Natural killer cell (primary cell): ENCODE data around the gene STARD3NL. TPM values are rescaled to one million over a fixed set of nuclear protein-coding genes. Genes with fewer than 3 reads are reported as not detected.
"Not testable (repeated sequence)": the region's sequence is repeated elsewhere in the genome, so short reads cannot be mapped to it uniquely, and the experiment has no call there.

Source experiments
- ATAC-seq, 3 donors: fragments of 150-1000 bp in 2 of 3; fragments of 200-7000 bp in 1 of 3; cut with Tn5 transposase; 1 replicate in 1 of 3; 2 replicates in 2 of 3; pipeline ENCODE4 v1.10.0; 2021; ENCODE audit warnings: mild to moderate bottlenecking in 2 of 3, moderate library complexity in 2 of 3
- DNase-seq, 2 donors: peaks; one replicate each; pipeline versions ENCODE4 v3.0.0 to v3.0.0-alpha.2; 2013 to 2021; ENCODE audit warnings: mixed read lengths in 1 of 2
- H3K27ac ChIP-seq: one replicate; pipeline ENCODE4 v1.5.1; 2013; ENCODE audit warnings: mild to moderate bottlenecking, low read length
- H3K27me3 ChIP-seq: one replicate; pipeline ENCODE4 v1.6.1; 2013; ENCODE audit warnings: low read length; ENCODE audit not compliant: control insufficient read depth, insufficient read depth
- H3K36me3 ChIP-seq: one replicate; pipeline ENCODE4 v1.6.1; 2013; ENCODE audit warnings: low read length; ENCODE audit not compliant: control insufficient read depth, insufficient read depth
- H3K4me1 ChIP-seq: one replicate; pipeline ENCODE4 v1.6.1; 2013; ENCODE audit warnings: low read length; ENCODE audit not compliant: control insufficient read depth, insufficient read depth
- H3K4me3 ChIP-seq: one replicate; pipeline ENCODE4 v1.5.1; 2013; ENCODE audit warnings: low read length
- H3K9me3 ChIP-seq: one replicate; pipeline ENCODE4 v1.6.1; 2013; ENCODE audit warnings: low read length; ENCODE audit not compliant: control insufficient read depth, insufficient read depth
- H3K27ac Mint-ChIP-seq, 2 donors: one replicate each; pipeline ENCODE4 v1.8.0; 2022; ENCODE audit warnings: mild to moderate bottlenecking in 2 of 2, mixed read lengths in 2 of 2, moderate library complexity in 1 of 2
- H3K27me3 Mint-ChIP-seq, 2 donors: one replicate each; pipeline ENCODE4 v1.8.0; 2022; ENCODE audit warnings: low read depth in 2 of 2, mixed read lengths in 2 of 2
- H3K36me3 Mint-ChIP-seq: one replicate; pipeline ENCODE4 v1.8.0; 2022; ENCODE audit warnings: mixed read lengths
- H3K4me1 Mint-ChIP-seq, 2 donors: one replicate each; pipeline ENCODE4 v1.8.0; 2022; ENCODE audit warnings: mixed read lengths in 2 of 2
- H3K4me3 Mint-ChIP-seq: one replicate; pipeline ENCODE4 v1.8.0; 2022; ENCODE audit warnings: mild to moderate bottlenecking, moderate library complexity, mixed read lengths
- H3K9me3 Mint-ChIP-seq, 2 donors: one replicate each; pipeline ENCODE4 v1.8.0; 2022; ENCODE audit warnings: mixed read lengths in 2 of 2
- WGBS: methylation state at CpG from one replicate; pipeline ENCODE4 v1.1.7; 2013; ENCODE audit warnings: missing lambda C conversion rate; ENCODE audit not compliant: insufficient coverage; 5-methylcytosine and 5-hydroxymethylcytosine counted together
- intact Hi-C: fragments of 100-400 bp; cut with micrococcal nuclease; formaldehyde crosslinking; loops from one replicate; pipeline ENCODE4 v1.14.2; 2022
- total RNA-seq, 4 donors: library from RNA; stranded (reverse); fragments of 120-200 nt in 1 of 4; gene quantifications; one replicate each; pipeline versions ENCODE4 v1.2.3 to v1.2.4, GENCODE V29; 2013 to 2022
- TF ChIP-seq, protein P1 (sequence below): fragments of 200-600 bp; IDR thresholded peaks from one replicate; pipeline ENCODE4 v1.8.0; 2022; ENCODE audit warnings: antibody characterized with exemption

STARD3NL gene
- total RNA-seq, 3 donors from 2014 or later (not counting 1 experiment from before 2014, with no cell fraction given) = 30.6 to 38.6 (median 38.3) TPM

DNA sequence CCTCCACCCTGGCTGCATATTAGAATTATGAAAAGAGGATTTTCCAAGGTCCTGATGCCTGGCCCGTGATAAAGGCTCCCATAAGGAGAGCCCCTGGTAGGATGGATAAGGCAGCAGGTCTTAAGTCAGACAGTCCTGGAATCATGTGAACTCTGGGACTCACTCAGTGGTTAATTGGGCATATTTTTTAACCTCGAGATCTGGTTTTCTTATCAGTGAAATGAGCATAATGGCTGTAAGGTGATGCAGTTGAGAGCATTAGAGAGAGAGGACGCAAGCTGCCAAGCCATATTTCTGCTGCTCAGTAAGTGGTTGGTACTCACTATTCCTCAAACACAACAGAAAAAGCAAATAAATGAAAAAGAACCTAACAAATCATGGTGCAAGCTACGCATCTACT is 57.6 kb downstream of the STARD3NL start:
- no peaks in the 10 kb centered on the region for H3K9me3 ChIP-seq
- H3K4me3 Mint-ChIP-seq = peak overlapping the region; percentile 73
- peaks cover 29% of the 10 kb centered on the region for H3K36me3 ChIP-seq
- no peaks in the 10 kb centered on the region for H3K27me3 Mint-ChIP-seq
- WGBS = 72% methylated on average over 4 of the region's 4 CpGs
- no peaks in the 10 kb centered on the region for H3K9me3 Mint-ChIP-seq
- peaks cover 7% of the 10 kb centered on the region for H3K36me3 Mint-ChIP-seq
- intact Hi-C loops = no loop called here
- DNase-seq (no peak), ATAC-seq (no peak)
- H3K27me3 ChIP-seq = no peaks in the 10 kb centered on the region
- H3K4me1 ChIP-seq = peaks cover 72% of the 10 kb centered on the region
- peaks cover 84 to 85% of the 10 kb centered on the region in 2 donors for H3K4me1 Mint-ChIP-seq
- TF ChIP-seq, protein P1, sequence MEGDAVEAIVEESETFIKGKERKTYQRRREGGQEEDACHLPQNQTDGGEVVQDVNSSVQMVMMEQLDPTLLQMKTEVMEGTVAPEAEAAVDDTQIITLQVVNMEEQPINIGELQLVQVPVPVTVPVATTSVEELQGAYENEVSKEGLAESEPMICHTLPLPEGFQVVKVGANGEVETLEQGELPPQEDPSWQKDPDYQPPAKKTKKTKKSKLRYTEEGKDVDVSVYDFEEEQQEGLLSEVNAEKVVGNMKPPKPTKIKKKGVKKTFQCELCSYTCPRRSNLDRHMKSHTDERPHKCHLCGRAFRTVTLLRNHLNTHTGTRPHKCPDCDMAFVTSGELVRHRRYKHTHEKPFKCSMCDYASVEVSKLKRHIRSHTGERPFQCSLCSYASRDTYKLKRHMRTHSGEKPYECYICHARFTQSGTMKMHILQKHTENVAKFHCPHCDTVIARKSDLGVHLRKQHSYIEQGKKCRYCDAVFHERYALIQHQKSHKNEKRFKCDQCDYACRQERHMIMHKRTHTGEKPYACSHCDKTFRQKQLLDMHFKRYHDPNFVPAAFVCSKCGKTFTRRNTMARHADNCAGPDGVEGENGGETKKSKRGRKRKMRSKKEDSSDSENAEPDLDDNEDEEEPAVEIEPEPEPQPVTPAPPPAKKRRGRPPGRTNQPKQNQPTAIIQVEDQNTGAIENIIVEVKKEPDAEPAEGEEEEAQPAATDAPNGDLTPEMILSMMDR = no peak
- H3K27ac Mint-ChIP-seq = peak overlapping the region; percentile 95 to 96
- peak overlapping the region; percentile 91 for H3K27ac ChIP-seq
- no peak overlapping the region for H3K4me3 ChIP-seq

DNA sequence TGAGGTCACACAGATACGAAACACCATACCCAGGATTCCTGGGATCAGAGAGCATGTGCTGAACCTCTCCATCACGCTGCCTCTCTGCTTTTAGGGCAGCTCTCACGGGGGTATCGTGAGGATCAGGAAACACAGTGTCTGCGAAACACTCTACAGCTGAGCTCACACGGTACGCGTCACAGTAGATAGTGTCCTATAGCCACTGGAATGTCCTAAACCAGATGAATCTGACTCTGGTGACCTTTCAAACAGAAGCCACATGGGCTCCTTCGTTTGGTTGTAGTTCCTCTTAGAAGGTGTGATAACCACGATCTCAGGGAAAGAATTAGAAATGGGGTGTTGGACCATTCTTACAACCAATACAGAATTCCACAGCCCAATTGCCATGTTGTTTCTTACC is 61.1 kb downstream of the STARD3NL start:
- Mint-ChIP-seq H3K4me3 (peak overlapping the region; percentile 54), H3K36me3 (peaks cover 27% of the 10 kb centered on the region), H3K27ac (peak overlapping the region; percentile 95 to 96), H3K4me1 (peaks cover 69 to 74% of the 10 kb centered on the region in 2 donors)
- DNase-seq, H3K9me3 Mint-ChIP-seq, H3K4me3 ChIP-seq, H3K27me3 ChIP-seq, intact Hi-C loops, H3K9me3 ChIP-seq, H3K27me3 Mint-ChIP-seq: not testable (repeated sequence)
- Histone ChIP-seq H3K4me1 (peaks cover 50% of the 10 kb centered on the region), H3K36me3 (peaks cover 48% of the 10 kb centered on the region), H3K27ac (peak overlapping the region; percentile 18)
- 68% methylated on average over 9 of the region's 10 CpGs for WGBS
- ATAC-seq = peak in 1 of 3 donors; percentile 56

DNA sequence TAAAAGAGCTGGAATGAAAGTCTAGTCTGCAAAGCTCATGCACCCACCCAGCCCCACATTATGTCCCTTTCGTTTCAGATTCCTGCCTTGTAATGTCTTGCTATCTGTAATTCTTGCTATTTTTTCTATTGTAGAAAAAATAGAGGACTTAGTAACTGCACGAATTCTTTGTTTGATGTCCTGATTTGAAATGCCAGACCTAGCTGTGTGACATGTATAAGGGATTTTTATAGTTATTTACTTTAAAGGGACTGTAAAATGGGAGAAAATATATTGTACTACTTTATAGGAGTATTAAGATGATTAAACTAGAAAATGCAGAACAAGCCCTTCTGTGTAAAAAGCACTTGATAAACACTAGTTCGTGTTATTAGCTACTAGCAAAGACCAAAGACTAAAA is 63.0 kb downstream of the STARD3NL start:
- Mint-ChIP-seq H3K4me3 (peak overlapping the region; percentile 17), H3K36me3 (peaks cover 43% of the 10 kb centered on the region), H3K9me3 (no peaks in the 10 kb centered on the region), H3K4me1 (peaks cover 70 to 74% of the 10 kb centered on the region in 2 donors), H3K27me3 (no peaks in the 10 kb centered on the region), H3K27ac (peak overlapping the region; percentile 85 to 89)
- no peaks in the 10 kb centered on the region for H3K9me3 ChIP-seq
- DNase-seq (no peak), ATAC-seq (no peak)
- H3K27ac ChIP-seq = peak overlapping the region; percentile 53
- TF ChIP-seq, protein P1 = no peak
- no peaks in the 10 kb centered on the region for H3K27me3 ChIP-seq
- 86% methylated on average over 3 of the region's 3 CpGs for WGBS
- intact Hi-C loops = no loop called here
- H3K36me3 ChIP-seq = peaks cover 64% of the 10 kb centered on the region
- peaks cover 41% of the 10 kb centered on the region for H3K4me1 ChIP-seq
- no peak overlapping the region for H3K4me3 ChIP-seq

DNA sequence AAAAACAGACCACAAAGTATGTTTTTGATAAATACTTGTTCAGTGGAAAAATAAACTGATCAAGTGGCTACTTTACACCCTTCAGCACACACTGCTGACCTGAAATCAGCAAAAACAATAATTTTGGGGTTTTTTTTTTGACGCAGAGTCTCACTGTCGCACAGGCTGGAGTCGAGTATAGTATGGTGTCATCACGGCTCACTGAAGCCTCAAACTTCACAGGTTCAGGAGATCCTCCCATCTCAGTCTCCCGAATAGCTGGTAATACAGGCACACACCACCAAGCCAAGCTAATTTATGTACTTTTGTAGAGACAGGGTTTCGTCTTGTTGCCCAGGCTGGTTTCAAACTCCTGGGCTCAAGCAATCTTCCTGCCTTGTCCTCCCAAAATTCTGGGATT is 64.8 kb downstream of the STARD3NL start:
- H3K27ac ChIP-seq = peak overlapping the region; percentile 73
- Mint-ChIP-seq H3K27ac (peak overlapping the region; percentile 93), H3K27me3 (no peaks in the 10 kb centered on the region), H3K36me3 (peaks cover 54% of the 10 kb centered on the region), H3K4me3 (peak overlapping the region; percentile 17), H3K9me3 (no peaks in the 10 kb centered on the region), H3K4me1 (peaks cover 70 to 73% of the 10 kb centered on the region in 2 donors)
- H3K27me3 ChIP-seq = no peaks in the 10 kb centered on the region
- TF ChIP-seq, protein P1 = no peak
- H3K4me3 ChIP-seq = no peak overlapping the region
- intact Hi-C loops = loop anchor here (1.0 kb wide), 1 partner anchor 10 kb away; no protein-coding TSS in a partner anchor
- ATAC-seq (peak; percentile 61 to 75 (median 62)), DNase-seq (peak in 1 of 2 donors; percentile 68)
- H3K9me3 ChIP-seq = no peaks in the 10 kb centered on the region
- peaks cover 73% of the 10 kb centered on the region for H3K36me3 ChIP-seq
- H3K4me1 ChIP-seq = peaks cover 28% of the 10 kb centered on the region
- WGBS = 57% methylated on average over 6 of the region's 6 CpGs

GRCh38 chr7:38243345-38243744 is 65.3 kb downstream of the STARD3NL start:
- not testable (repeated sequence) for H3K4me3 ChIP-seq, H3K9me3 Mint-ChIP-seq, H3K9me3 ChIP-seq, H3K4me3 Mint-ChIP-seq, H3K27me3 ChIP-seq, DNase-seq, ATAC-seq, H3K27me3 Mint-ChIP-seq
- intact Hi-C loops = loop anchor here (1.0 kb wide), 1 partner anchor 10 kb away; no protein-coding TSS in a partner anchor
- Histone ChIP-seq H3K4me1 (peaks cover 32% of the 10 kb centered on the region), H3K36me3 (peaks cover 73% of the 10 kb centered on the region), H3K27ac (peak overlapping the region; percentile 73)
- 61% methylated on average over 4 of the region's 5 CpGs for WGBS
- Mint-ChIP-seq H3K27ac (peak overlapping the region; percentile 93), H3K4me1 (peaks cover 73% of the 10 kb centered on the region in 2 donors), H3K36me3 (peaks cover 59% of the 10 kb centered on the region)
